HG02678 (cell line): Measurements from ENCODE around the gene PLEK.

Source experiments
- ATAC-seq: cut with Tn5 transposase; IDR thresholded peaks from one replicate; pipeline ENCODE4 v1.9.1; 2021; ENCODE audit warnings: mild to moderate bottlenecking, moderate library complexity; ENCODE audit not compliant: unreplicated experiment

PLEK gene

GRCh38 chr2:68414452-68414851 lies 49.4 kb downstream of the PLEK start:
- no peak for ATAC-seq

- ATAC-seq = no peak
Observed at GRCh38 chr2:68414876-68415275, 49.8 kb downstream of the PLEK start.

- ATAC-seq = no peak
Observed at GRCh38 chr2:68415521-68415920, 50.4 kb downstream of the PLEK start.

GRCh38 chr2:68416081-68416675 lies 51.1 kb downstream of the PLEK start:
- ATAC-seq = no peak

- no peak for ATAC-seq
Observed at GRCh38 chr2:68417926-68418325, 52.8 kb downstream of the PLEK start.

- no peak for ATAC-seq
Observed at GRCh38 chr2:68418419-68418818, 53.3 kb downstream of the PLEK start.

- peak; percentile 63 for ATAC-seq
Observed at GRCh38 chr2:68418855-68419254, 53.8 kb downstream of the PLEK start.

- no peak for ATAC-seq
Observed at GRCh38 chr2:68420254-68420910, 55.3 kb downstream of the PLEK start.

DNA sequence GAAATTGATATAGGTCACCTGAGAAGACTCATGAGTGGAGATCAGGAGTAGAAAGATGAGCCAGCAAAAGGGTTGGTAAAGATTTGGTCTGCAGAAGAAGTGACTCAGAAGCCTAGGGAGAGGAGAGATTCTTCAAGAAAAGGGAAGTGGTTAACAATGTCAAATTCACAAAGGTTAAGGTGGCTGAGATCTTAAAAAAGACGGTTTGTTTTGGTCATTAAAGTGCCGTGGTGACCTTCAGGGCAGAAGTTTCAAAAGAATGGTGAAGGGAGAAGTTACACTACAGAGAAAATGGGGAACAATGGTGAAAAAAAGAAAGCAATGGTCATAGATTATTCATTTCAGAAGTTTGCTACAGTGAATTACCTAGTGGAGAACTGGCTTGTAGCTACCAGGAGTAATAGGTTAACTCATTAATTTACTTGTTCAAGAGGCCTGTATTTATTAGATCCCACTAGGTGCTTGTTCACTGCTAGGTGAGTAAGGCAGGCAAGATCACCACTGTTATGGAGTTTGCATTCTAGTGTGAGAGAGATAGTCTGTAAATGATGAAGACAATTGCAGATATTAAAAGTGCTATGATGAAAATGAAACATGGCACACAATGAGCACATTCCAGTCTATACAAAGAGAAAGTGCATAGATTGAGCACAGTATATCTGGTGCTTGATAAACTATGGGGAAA lies 59.0 kb downstream of the PLEK start:
- ATAC-seq = peak; percentile 79

- ATAC-seq = no peak
Observed at GRCh38 chr2:68425503-68425902, 60.4 kb downstream of the PLEK start.

GRCh38 chr2:68426446-68426845 lies 61.4 kb downstream of the PLEK start:
- no peak for ATAC-seq

- peak; percentile 30 for ATAC-seq
Observed at GRCh38 chr2:68426848-68427579, 61.9 kb downstream of the PLEK start.

- ATAC-seq = no peak
Observed at GRCh38 chr2:68428126-68428525, 63.0 kb downstream of the PLEK start.

DNA sequence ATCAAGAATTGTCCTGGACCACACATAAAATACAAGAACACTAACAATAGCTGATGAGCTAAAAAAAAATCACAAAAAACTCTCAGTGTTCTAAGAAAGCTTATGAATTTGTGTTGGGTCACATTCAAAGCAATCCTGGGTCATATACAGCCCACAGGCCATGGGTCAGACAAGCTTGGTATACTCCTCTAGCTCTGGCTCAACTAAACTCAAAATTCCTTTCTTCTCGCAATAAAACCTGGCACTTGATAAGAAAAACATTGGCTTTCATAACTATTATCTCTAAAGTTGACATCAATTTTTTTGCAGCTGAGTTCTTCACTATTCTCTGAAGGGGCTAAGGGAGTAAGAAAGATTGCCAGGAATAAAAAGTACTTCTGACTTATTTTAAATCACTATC lies 63.7 kb downstream of the PLEK start:
- no peak for ATAC-seq

DNA sequence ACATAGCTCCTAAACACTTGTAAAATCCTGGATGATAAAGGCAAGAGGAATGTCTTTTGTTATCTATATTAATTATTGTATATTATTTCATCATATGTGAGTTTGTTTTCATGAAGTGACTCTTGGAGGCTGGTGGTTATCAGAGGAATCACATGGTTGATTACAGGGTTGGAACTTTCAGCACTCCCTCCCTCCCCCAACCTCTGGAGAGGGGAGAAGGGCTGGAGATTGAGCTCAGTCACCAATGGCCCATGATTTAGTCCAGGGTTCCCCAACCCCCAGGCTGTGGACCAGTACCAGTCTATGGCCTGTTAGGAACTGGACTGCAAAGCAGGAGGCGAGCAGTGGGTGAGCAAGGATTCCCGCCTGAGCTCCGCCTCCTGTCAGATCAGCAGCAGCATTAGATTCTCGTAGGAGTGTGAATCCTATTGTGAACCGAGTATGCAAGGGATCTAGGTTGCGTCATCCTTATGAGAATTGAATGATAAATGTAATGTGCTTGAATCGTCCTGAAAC lies 64.3 kb downstream of the PLEK start:
- ATAC-seq = no peak

- no peak for ATAC-seq
Observed at GRCh38 chr2:68431316-68431972, 66.4 kb downstream of the PLEK start.

DNA sequence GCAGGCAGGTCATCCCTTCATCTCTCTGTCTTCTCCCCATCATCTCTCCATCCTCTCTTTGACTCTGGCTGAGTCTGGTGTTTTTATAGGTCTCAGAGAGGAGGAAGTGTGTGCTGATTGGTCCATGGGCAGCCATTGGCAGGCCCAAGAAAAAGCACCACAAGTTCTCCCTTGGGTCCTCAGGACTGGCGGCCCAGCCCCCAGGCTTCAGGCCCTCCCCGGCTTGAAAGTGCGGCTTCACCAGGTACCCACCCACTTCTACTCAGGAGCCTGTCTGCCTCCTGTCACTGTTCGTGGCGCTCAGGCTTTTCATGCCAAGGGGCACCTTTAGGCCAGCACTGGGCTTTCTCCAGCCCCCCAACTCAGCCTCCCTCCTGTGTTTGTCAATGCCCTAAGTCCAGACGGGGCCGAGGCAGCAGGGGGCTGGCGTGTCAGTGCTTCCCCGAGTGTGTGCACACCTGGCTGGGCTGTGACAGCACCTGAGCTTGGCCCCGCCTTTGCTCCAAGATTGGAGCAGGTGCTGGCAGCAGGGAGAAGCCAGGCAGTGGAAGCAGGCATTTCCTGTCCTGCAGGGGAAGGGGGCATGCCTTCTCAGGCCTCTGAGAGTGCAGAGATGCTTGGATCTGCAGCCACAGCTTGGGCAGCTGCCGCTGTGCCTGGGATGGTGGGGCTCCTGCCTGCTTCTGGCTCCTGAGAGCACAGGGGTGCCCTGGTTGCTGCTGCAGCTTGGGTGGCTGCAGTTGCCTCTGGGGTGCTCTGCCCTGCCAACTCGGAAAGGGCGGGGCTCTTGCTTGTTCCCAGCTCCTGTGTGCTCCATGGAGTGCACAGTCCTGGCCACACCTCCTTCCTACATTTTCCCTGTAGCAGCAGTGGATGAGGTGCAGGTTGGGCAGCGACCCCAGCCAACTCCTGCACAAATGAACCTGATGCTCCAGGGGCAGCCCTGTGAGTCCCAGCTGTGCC lies 67.9 kb downstream of the PLEK start:
- no peak for ATAC-seq

DNA sequence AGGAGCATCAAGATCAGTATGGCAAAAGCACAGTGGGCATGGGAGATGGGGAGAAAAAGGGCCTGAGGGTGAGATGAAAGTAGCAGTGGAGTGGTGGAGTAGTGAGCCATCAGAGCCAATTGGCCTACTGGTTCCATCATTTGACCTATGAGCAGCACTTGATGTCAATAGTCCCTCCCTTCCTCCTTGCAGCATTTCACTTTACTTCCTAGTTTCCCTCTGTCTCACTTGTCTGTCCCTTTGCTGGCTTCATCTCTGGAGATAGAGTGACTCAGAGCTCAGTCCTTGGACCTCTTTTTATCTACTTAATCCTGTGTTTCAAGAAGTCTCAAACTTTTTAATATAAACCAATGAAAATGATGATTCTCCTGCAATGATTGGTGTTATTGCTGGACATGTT lies 69.9 kb downstream of the PLEK start:
- ATAC-seq = no peak

DNA sequence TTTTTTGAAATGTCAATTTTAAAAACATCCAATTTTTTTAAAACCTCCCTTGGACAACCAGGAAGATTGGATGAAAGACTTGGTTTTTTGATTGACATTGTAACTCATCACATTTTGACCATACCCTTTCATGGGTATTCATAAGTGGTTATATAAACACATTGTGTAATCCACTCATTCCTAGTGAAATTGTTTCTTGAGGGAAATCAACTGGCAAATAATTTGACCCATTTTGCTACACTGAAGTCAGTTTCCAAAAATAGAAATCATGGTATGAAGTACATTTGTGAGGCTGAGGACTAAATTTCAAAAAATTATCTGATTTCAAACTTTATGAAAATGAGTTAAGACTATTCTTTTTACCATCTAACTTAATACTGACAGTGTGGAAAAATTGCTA lies 70.5 kb downstream of the PLEK start:
- ATAC-seq = no peak

DNA sequence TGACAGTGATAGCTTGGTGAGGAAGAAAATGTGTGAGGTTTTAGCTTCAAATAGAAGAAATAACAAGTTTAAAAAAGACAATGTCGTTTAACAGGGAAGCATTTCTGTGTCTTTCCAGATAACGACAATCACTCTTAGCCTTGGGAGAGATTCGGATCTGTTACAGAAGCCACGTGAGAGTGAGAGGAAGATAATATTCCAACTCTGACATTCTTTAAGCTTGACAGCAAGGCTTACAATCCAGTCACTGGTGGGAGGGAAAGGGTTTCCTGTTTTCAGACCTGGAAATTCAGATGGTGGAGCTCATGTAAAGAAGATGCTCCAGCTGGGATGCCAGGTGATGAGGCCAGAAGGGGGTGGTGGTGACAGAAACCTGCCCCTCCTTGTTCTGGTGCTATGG lies 71.2 kb downstream of the PLEK start:
- no peak for ATAC-seq
